BLaER1 treated with 17β-estradiol and CSF1 and Interleukin-3, amounts not matched to agents 10 nM and 100 nM (cell line): ENCODE measurements around the gene SNCAIP.
A peak's percentile ranks its signal among the peaks of the same experiment; 100 is the strongest.

ENCODE experiments used
- H3K27ac ChIP-seq, 11 experiments: shearing (Covaris generic); formaldehyde crosslinking; 2 replicates each; pipeline ENCODE4 v1.8.1; 2022
- H3K27me3 ChIP-seq, 11 experiments: shearing (Covaris generic); formaldehyde crosslinking; 2 replicates each; pipeline ENCODE4 v1.8.1; 2022
- H3K36me3 ChIP-seq, 11 experiments: shearing (Covaris generic); formaldehyde crosslinking; 2 replicates each; pipeline ENCODE4 v1.8.1; 2022
- H3K4me1 ChIP-seq, 10 experiments: shearing (Covaris generic); formaldehyde crosslinking; 2 replicates each; pipeline ENCODE4 v1.8.1; 2022
- H3K4me2 ChIP-seq, 11 experiments: shearing (Covaris generic); formaldehyde crosslinking; 2 replicates each; pipeline ENCODE4 v1.8.1; 2022
- H3K4me3 ChIP-seq, 10 experiments: shearing (Covaris generic); formaldehyde crosslinking; 2 replicates each; pipeline ENCODE4 v1.8.1; 2022
- H3K9ac ChIP-seq, 11 experiments: shearing (Covaris generic); formaldehyde crosslinking; 2 replicates each; pipeline ENCODE4 v1.8.1; 2022
- H3K9me3 ChIP-seq, 11 experiments: shearing (Covaris generic); formaldehyde crosslinking; replicated peaks in 1 of 11; 2 replicates each; pipeline ENCODE4 v1.8.1; 2022
- H4K20me1 ChIP-seq, 11 experiments: shearing (Covaris generic); formaldehyde crosslinking; 2 replicates each; pipeline ENCODE4 v1.8.1; 2022
- Cebpa-rat ChIP-seq, 11 experiments: shearing (Covaris generic); IDR thresholded peaks; 2 replicates each; pipeline ENCODE4 v1.8.1; 2022

Gene SNCAIP

DNA sequence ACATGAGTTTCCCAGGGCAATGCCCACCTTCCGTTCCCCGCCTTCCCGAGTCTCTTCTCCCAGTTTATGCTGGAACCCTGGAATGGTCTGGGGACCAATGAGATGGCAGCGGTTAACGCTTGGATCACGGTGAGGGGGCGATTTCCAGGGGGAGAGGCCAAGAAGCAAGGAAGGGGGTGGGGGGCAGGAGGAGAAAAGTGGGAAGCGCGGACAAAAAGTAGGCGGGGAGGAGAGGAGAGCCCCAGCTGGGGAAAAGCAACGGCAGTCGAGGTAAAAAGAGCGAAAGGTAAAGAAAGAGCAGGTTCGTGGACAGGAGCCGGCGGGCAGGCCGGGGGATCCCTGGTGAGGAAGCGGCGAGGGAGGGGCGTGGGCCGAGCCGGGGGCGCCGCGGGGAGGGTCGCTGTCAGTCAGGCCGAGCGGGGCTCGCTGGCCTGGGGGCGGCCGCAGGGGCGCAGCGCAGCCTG, 508 bp upstream of the SNCAIP start:
- no peaks in the 10 kb centered on the region for H3K36me3 ChIP-seq
- H3K9me3 ChIP-seq = peaks cover 4 to 18% (median 8%) of the 10 kb centered on the region in 11 experiments; a peak in 9 of 22 replicates
- peak overlapping the region; percentile 47 to 67 (median 56) for H3K4me3 ChIP-seq
- H3K4me1 ChIP-seq = peaks cover 0 to 4% (median 0%) of the 10 kb centered on the region in 10 experiments; a peak in 3 of 20 replicates
- peaks cover 40 to 56% (median 48%) of the 10 kb centered on the region in 11 experiments for H3K27me3 ChIP-seq
- H4K20me1 ChIP-seq = no peaks in the 10 kb centered on the region
- 0 out of 22 replicates have a peak overlapping the region, but pooled peaks of 3 of the 11 experiments have one; percentile 18 to 30 (median 21) for H3K9ac ChIP-seq
- peak overlapping the region; percentile 66 to 86 (median 77) for H3K4me2 ChIP-seq
- H3K27ac ChIP-seq = no peak overlapping the region
- no peak for TF ChIP-seq Cebpa-rat (IDR thresholded peaks at IDR 0.05)

GRCh38 chr5:122312591-122313406, 762 bp downstream of the SNCAIP start:
- no peak overlapping the region; a peak in 1 of 22 replicates for H3K9ac ChIP-seq
- H3K4me1 ChIP-seq = no peaks in the 10 kb centered on the region; a peak in 1 of 20 replicates
- H3K4me3 ChIP-seq = peak overlapping the region in 9 of 10 experiments; percentile 50 to 67 (median 57); a peak in 17 of 20 replicates
- peaks cover 40 to 56% (median 48%) of the 10 kb centered on the region in 11 experiments for H3K27me3 ChIP-seq
- no peak for TF ChIP-seq Cebpa-rat (IDR thresholded peaks at IDR 0.05)
- H3K9me3 ChIP-seq = peaks cover 4 to 18% (median 8%) of the 10 kb centered on the region in 11 experiments; a peak in 9 of 22 replicates
- no peaks in the 10 kb centered on the region for H4K20me1 ChIP-seq
- H3K36me3 ChIP-seq = no peaks in the 10 kb centered on the region
- no peak overlapping the region for H3K27ac ChIP-seq
- H3K4me2 ChIP-seq = peak overlapping the region in 10 of 11 experiments; percentile 66 to 86 (median 77); a peak in 20 of 22 replicates

DNA sequence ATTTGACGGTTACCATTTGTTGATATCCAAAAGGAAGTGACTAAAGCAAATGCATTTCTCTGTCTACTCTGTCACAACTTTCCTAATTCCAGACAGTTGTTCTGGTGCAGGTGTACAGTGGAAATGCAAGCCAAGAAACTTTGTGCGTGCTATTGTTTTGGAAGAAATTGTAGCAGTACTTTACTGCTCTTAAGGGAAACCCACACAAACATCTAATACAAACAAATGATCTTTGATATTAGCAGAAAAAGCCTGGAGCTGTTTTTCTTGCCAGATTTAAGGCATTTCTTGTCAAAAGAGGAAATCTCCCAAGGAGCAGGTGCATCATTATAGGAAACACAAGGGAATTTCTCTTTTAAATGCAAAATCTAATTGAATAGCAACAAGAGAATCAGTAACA, 2.0 kb downstream of the SNCAIP start:
- Histone ChIP-seq H3K27ac (no peak overlapping the region), H3K36me3 (no peaks in the 10 kb centered on the region), H3K4me1 (no peaks in the 10 kb centered on the region; a peak in 1 of 20 replicates), H3K4me3 (no peak overlapping the region), H4K20me1 (no peaks in the 10 kb centered on the region), H3K9ac (no peak overlapping the region), H3K9me3 (peaks cover 4 to 18% (median 8%) of the 10 kb centered on the region in 11 experiments; a peak in 9 of 22 replicates), H3K4me2 (no peak overlapping the region), H3K27me3 (peaks cover 40 to 56% (median 48%) of the 10 kb centered on the region in 11 experiments)
- no peak for TF ChIP-seq Cebpa-rat (IDR thresholded peaks at IDR 0.05)

DNA sequence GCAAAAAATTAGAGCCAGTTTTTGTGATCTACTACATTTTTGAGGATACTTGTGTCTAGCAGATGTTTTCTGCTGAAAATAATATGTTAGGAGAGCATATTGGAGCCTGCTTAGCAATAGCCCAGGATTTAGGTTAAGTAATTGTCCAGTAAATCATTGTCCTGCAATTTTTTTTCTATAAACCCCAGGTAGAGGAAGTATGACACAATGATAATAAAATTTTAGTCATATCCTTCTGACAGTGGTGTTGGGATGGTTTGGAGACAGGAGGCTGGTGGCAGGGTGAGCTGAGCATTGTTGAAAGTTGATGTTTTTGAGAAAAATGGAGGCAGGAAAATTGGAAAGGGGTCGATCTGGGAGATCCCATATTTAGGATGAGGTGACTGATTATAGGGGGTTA, 3.5 kb downstream of the SNCAIP start:
- H3K27me3 ChIP-seq = peaks cover 37 to 43% (median 39%) of the 10 kb centered on the region in 11 experiments
- TF ChIP-seq Cebpa-rat (IDR thresholded peaks at IDR 0.05) = no peak

GRCh38 chr5:122316656-122317055, 4.6 kb downstream of the SNCAIP start:
- H3K27ac ChIP-seq = no peak overlapping the region
- no peak overlapping the region for H3K4me3 ChIP-seq
- peaks cover 0 to 16% (median 8%) of the 10 kb centered on the region in 11 experiments; a peak in 9 of 22 replicates for H3K9me3 ChIP-seq
- H3K4me2 ChIP-seq = no peak overlapping the region
- TF ChIP-seq Cebpa-rat (IDR thresholded peaks at IDR 0.05) = no peak
- H3K36me3 ChIP-seq = no peaks in the 10 kb centered on the region
- peaks cover 26 to 32% (median 28%) of the 10 kb centered on the region in 11 experiments for H3K27me3 ChIP-seq
- no peak overlapping the region for H3K9ac ChIP-seq
- H4K20me1 ChIP-seq = no peaks in the 10 kb centered on the region
- H3K4me1 ChIP-seq = no peaks in the 10 kb centered on the region; a peak in 1 of 20 replicates

More for the DNA sequence above, 3.5 kb downstream of the SNCAIP start:
- no peak overlapping the region for H3K4me3 ChIP-seq
- H3K4me2 ChIP-seq = no peak overlapping the region
- H3K36me3 ChIP-seq = no peaks in the 10 kb centered on the region
- H3K4me1 ChIP-seq = no peaks in the 10 kb centered on the region; a peak in 1 of 20 replicates
- H3K9me3 ChIP-seq = peaks cover 4 to 18% (median 8%) of the 10 kb centered on the region in 11 experiments; a peak in 9 of 22 replicates
- no peak overlapping the region for H3K9ac ChIP-seq
- no peak overlapping the region for H3K27ac ChIP-seq
- H4K20me1 ChIP-seq = no peaks in the 10 kb centered on the region

DNA sequence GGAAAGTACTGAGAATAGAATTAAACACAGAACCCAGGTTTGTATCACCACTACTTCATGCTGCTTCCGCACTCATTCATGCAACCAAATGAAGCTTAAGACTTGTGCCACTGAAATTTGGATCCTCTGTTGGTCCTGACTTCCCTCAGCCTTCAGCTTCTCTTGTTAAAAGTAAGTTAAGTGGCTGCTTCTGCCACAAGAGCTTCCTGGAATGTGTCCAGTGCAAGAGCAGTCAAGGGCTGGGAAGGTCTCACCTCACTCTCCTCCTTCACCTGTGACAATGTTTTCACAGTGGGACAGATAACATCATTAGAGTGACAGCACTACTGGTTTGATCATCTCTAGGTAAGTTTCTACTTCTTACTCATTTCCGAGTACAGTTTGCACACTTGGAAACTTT, 7.9 kb downstream of the SNCAIP start:
- Histone ChIP-seq H4K20me1 (no peaks in the 10 kb centered on the region), H3K36me3 (no peaks in the 10 kb centered on the region), H3K4me1 (no peaks in the 10 kb centered on the region), H3K4me2 (no peak overlapping the region), H3K27ac (no peak overlapping the region), H3K9me3 (no peaks in the 10 kb centered on the region), H3K4me3 (no peak overlapping the region), H3K27me3 (no peaks in the 10 kb centered on the region), H3K9ac (no peak overlapping the region)
- no peak for TF ChIP-seq Cebpa-rat (IDR thresholded peaks at IDR 0.05)

DNA sequence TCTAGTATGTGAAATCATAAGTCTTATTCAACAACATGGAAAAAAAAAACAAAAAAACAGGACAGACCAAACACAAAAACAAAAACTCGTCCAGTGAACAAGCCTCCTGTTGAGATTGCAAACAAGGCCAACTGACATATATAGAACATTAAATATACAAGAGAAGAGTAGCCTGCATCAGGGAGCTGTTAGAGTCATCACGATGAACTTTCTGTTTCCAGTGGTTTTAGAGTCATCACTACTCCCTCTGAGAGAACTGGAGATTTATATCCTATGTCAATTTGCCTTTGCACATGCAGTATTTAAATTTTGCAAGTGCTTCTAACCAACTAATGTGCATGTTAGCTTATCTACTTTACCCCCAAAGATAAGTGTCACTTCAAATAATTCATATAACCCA, 9.9 kb downstream of the SNCAIP start:
- Histone ChIP-seq H3K4me1 (no peaks in the 10 kb centered on the region), H3K4me3 (no peak overlapping the region), H3K36me3 (no peaks in the 10 kb centered on the region), H3K27me3 (no peaks in the 10 kb centered on the region), H4K20me1 (no peaks in the 10 kb centered on the region), H3K9me3 (no peaks in the 10 kb centered on the region), H3K27ac (no peak overlapping the region), H3K9ac (no peak overlapping the region), H3K4me2 (no peak overlapping the region)
- TF ChIP-seq Cebpa-rat (IDR thresholded peaks at IDR 0.05) = no peak

DNA sequence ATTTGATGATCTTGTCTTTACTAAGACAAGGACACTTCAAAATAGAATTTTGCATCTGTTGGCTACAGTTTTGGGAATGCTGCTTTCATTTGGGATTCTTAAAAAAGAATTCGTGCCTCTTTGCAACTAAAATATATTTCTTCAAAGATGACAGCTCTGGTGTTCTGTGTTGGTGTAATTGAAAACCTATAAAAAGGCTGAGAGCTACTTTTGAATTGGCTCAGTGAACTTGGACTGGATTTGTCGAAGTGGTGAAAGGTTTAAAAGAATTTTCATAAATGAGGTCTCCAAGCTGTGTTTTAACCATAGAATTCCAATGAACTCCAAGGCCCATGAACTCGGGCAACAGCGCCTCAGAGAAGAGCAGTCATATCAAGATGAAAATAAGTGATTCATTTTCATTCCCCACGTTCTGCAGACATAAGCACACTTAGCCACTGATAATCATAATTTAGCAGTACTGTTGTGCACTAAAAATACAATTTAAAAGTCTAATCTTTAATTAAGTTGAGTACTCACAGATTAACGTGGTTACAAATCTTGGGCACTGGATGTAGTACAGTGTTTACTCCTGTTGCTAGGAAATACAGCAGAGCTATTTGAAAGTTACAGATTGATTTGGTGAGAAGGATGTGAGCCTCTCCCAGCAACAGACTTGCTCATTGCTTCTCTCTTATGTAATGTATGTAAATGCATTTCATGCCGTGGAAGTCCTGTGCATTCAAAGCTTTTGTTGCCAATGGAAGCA, 10.9 kb downstream of the SNCAIP start:
- H3K36me3 ChIP-seq = no peaks in the 10 kb centered on the region
- H4K20me1 ChIP-seq = no peaks in the 10 kb centered on the region
- no peaks in the 10 kb centered on the region for H3K4me1 ChIP-seq
- TF ChIP-seq Cebpa-rat (IDR thresholded peaks at IDR 0.05) = no peak
- H3K4me2 ChIP-seq = no peak overlapping the region
- no peak overlapping the region for H3K4me3 ChIP-seq
- no peak overlapping the region for H3K9ac ChIP-seq
- H3K27me3 ChIP-seq = no peaks in the 10 kb centered on the region
- no peak overlapping the region for H3K27ac ChIP-seq
- H3K9me3 ChIP-seq = no peaks in the 10 kb centered on the region

DNA sequence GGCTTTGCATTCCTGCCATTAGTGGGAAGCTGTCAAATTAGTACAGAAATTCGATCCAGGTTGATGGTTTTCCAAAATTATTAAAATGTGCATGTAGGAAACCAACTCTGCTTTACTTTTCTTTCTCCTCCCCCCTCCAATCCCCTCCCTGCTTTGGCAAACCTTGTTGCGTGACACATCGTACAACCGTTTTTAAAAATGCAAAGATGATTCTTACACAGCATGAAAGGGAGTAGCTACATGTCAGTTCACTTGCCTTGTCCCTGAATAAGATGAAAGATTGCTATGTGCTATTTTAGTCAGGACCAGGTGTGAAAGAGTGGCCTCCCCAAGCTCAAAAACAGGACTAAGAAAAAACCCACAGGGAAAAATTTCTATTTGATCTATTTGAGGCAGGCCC, 11.7 kb downstream of the SNCAIP start:
- TF ChIP-seq Cebpa-rat (IDR thresholded peaks at IDR 0.05) = no peak
- Histone ChIP-seq H3K27me3 (no peaks in the 10 kb centered on the region), H3K4me2 (no peak overlapping the region), H3K9ac (no peak overlapping the region), H3K27ac (no peak overlapping the region), H3K4me1 (no peaks in the 10 kb centered on the region), H3K9me3 (no peaks in the 10 kb centered on the region), H3K36me3 (no peaks in the 10 kb centered on the region), H3K4me3 (no peak overlapping the region), H4K20me1 (no peaks in the 10 kb centered on the region)
